Neural crest cell (in vitro differentiated cells): ENCODE data around the gene AP1G1. TPM values are rescaled to one million over a fixed set of nuclear protein-coding genes. Genes with fewer than 3 reads are reported as not detected.
A peak's percentile ranks its signal among the peaks of the same experiment; 100 is the strongest.

Source experiments
- DNase-seq: peaks from one replicate; pipeline ENCODE4 v3.0.0; 2021; ENCODE audit warnings: low read depth, mixed read lengths, low spot score
- H3K27ac Mint-ChIP-seq: one replicate; pipeline ENCODE4 v1.8.0; 2021; ENCODE audit warnings: mild to moderate bottlenecking, mixed read lengths; ENCODE audit not compliant: unreplicated experiment
- H3K27me3 Mint-ChIP-seq: 2 replicates; pipeline ENCODE4 v1.8.0; 2021; ENCODE audit warnings: low read depth, mild to moderate bottlenecking, mixed read lengths
- H3K36me3 Mint-ChIP-seq: 2 replicates; pipeline ENCODE4 v1.8.0; 2021; ENCODE audit warnings: low read depth, mild to moderate bottlenecking, mixed read lengths
- H3K4me1 Mint-ChIP-seq: 2 replicates; pipeline ENCODE4 v1.8.0; 2021; ENCODE audit warnings: mixed read lengths
- H3K4me3 Mint-ChIP-seq: one replicate; pipeline ENCODE4 v1.8.0; 2021; ENCODE audit warnings: mild to moderate bottlenecking, mixed read lengths
- H3K9me3 Mint-ChIP-seq: 2 replicates; pipeline ENCODE4 v1.8.0; 2021; ENCODE audit warnings: mixed read lengths
- CTCF ChIP-seq: fragments of 200-600 bp; sonication (generic); conservative IDR thresholded peaks from 2 replicates; pipeline ENCODE4 v1.5.0; 2021; ENCODE audit warnings: antibody characterized with exemption, mild to moderate bottlenecking
- total RNA-seq: library from RNA; stranded (reverse); gene quantifications from 2 replicates; pipeline ENCODE4 v1.2.1, GENCODE V29; 2021

AP1G1 gene
- total RNA-seq, 1 donor from 2014 or later = 98.6 TPM

DNA sequence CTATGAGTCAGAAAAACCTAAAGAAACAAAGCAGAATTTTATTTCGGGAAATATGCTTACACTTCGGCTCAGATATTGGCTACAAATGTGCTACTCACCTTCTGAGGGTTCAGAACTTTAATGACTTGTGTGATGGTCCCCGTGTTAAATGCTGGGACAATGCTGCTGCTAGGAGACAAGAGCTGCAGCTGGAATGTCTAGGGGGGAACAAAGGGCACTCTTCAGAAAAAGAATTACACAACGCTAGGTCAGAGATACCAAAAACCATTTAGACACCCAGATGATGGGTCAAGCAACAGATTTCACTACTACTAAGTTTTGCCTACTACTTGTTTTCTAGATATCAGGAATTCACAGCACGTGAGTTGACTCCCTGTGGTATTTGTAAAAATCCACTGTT lies 74.1 kb downstream of the AP1G1 start:
- TF ChIP-seq CTCF = no peak
- Mint-ChIP-seq H3K4me1 (peaks cover 16% of the 10 kb centered on the region), H3K36me3 (peaks cover 20% of the 10 kb centered on the region)

GRCh38 chr16:71732587-71732986 lies 76.0 kb downstream of the AP1G1 start:
- Mint-ChIP-seq H3K4me3 (no peak overlapping the region), H3K9me3 (no peaks in the 10 kb centered on the region), H3K36me3 (peaks cover 16% of the 10 kb centered on the region), H3K27ac (peak overlapping the region; percentile 17), H3K4me1 (peaks cover 25% of the 10 kb centered on the region), H3K27me3 (no peaks in the 10 kb centered on the region)
- no peak for DNase-seq
- no peak for TF ChIP-seq CTCF

More for the DNA sequence above, 74.1 kb downstream of the AP1G1 start:
- Mint-ChIP-seq H3K4me3 (no peak overlapping the region), H3K9me3 (no peaks in the 10 kb centered on the region), H3K27ac (peak overlapping the region; percentile 61), H3K27me3 (no peaks in the 10 kb centered on the region)
- DNase-seq = no peak

GRCh38 chr16:71727551-71728324 lies 80.9 kb downstream of the AP1G1 start:
- Mint-ChIP-seq H3K27me3 (peaks cover 19% of the 10 kb centered on the region), H3K4me1 (peaks cover 23% of the 10 kb centered on the region), H3K36me3 (peaks cover 7% of the 10 kb centered on the region), H3K27ac (no peak overlapping the region), H3K4me3 (no peak overlapping the region), H3K9me3 (no peaks in the 10 kb centered on the region)
- no peak for TF ChIP-seq CTCF
- no peak for DNase-seq

GRCh38 chr16:71726476-71727315 lies 81.9 kb downstream of the AP1G1 start:
- no peak for DNase-seq
- peaks cover 21% of the 10 kb centered on the region for H3K27me3 Mint-ChIP-seq
- H3K4me1 Mint-ChIP-seq = peaks cover 31% of the 10 kb centered on the region
- peaks cover 2% of the 10 kb centered on the region for H3K36me3 Mint-ChIP-seq
- no peak overlapping the region for H3K27ac Mint-ChIP-seq
- no peak for TF ChIP-seq CTCF
- H3K9me3 Mint-ChIP-seq = no peaks in the 10 kb centered on the region
- peak overlapping the region; percentile 66 for H3K4me3 Mint-ChIP-seq

GRCh38 chr16:71724320-71724751 lies 84.3 kb downstream of the AP1G1 start, which contains the start of gene PHLPP2:
Gene PHLPP2 (minus strand): TSS chr16:71724701. CDS start chr16:71714795, 9,906 bp downstream.
- no peaks in the 10 kb centered on the region for H3K9me3 Mint-ChIP-seq
- peak within 1 kb of the TSS; percentile 90 for H3K4me3 Mint-ChIP-seq
- TF ChIP-seq CTCF = no peak
- no peak for DNase-seq
- no peaks in the 10 kb centered on the region for H3K36me3 Mint-ChIP-seq
- peaks cover 21% of the 10 kb centered on the region for H3K27me3 Mint-ChIP-seq
- H3K4me1 Mint-ChIP-seq = peaks cover 28% of the 10 kb centered on the region
- peak within 1 kb of the TSS; percentile 84 for H3K27ac Mint-ChIP-seq
